Activated CD4-positive, alpha-beta memory T cell treated with anti-CD3 and anti-CD28 coated beads, Interleukin-2, amount 10 ng/mL, durations not matched to agents 7 days and 5 days (primary cell): ENCODE measurements around the gene FARS2. TPM values are rescaled to one million over a fixed set of nuclear protein-coding genes. Genes with fewer than 3 reads are reported as not detected.
"Not testable (repeated sequence)": the region's sequence is repeated elsewhere in the genome, so short reads cannot be mapped to it uniquely, and the experiment has no call there.

Source experiments
- CTCF ChIA-PET: fragments of 350-600 bp; sonication (Branson Sonifier 250); formaldehyde crosslinking; loops from one replicate; lab custom pipeline; 2021; ENCODE audit warnings: antibody characterized with exemption, inconsistent platforms; lab: Charles Lee
- POLR2A ChIA-PET: fragments of 350-600 bp; sonication (Branson Sonifier 250); formaldehyde crosslinking; loops from one replicate; lab custom pipeline; 2021; ENCODE audit warnings: antibody characterized with exemption; lab: Charles Lee
- DNase-seq: peaks from one replicate; pipeline ENCODE4 v3.0.0-alpha.2; 2020
- H3K27ac Mint-ChIP-seq: one replicate; pipeline ENCODE4 v1.8.0; 2021; ENCODE audit warnings: mild to moderate bottlenecking, mixed read lengths
- H3K27me3 Mint-ChIP-seq: one replicate; pipeline ENCODE4 v1.8.0; 2021; ENCODE audit warnings: mixed read lengths
- H3K36me3 Mint-ChIP-seq: one replicate; pipeline ENCODE4 v1.8.0; 2021; ENCODE audit warnings: low read depth, mixed read lengths
- H3K4me1 Mint-ChIP-seq: one replicate; pipeline ENCODE4 v1.8.0; 2021; ENCODE audit warnings: mixed read lengths
- H3K4me3 Mint-ChIP-seq: one replicate; pipeline ENCODE4 v1.8.0; 2021; ENCODE audit warnings: mild to moderate bottlenecking, mixed read lengths
- H3K9me3 Mint-ChIP-seq: one replicate; pipeline ENCODE4 v1.8.0; 2021; ENCODE audit warnings: mixed read lengths
- total RNA-seq, 2 experiments: library from RNA; stranded (reverse); gene quantifications; one replicate each; pipeline ENCODE4 v1.2.3, GENCODE V29; 2021

FARS2 gene
- total RNA-seq, 2 experiments from 2014 or later, result 17.6 to 18.7 TPM

DNA sequence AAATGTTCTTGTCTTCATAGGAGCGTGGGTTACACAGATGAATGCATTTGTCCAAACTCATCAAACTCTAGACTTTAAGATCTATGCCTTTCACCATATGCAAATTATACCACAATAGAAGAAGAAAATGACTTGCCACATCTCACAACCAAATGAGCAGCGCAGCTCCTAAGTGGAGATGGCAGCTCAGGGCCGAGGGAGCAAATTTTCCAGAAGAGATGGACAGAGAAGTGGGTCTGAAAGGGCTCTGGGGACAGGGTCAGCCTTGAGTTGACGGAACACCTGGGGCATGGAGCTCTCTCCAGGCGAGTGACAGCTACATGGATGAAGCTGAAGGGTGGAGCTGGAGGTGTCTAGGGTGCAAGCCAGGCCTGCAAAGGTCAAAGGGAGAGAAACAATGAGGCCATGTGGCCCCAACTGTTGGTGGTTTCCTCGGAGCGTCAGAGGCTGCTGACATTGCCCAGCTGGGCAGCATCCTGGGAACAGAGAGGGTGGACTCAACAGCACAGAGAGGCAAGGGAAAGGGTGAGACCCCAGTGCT lies 517.1 kb downstream of the FARS2 start:
- H3K4me3 Mint-ChIP-seq, result no peak overlapping the region
- no peaks in the 10 kb centered on the region for H3K4me1 Mint-ChIP-seq
- H3K9me3 Mint-ChIP-seq, result no peaks in the 10 kb centered on the region
- CTCF ChIA-PET, result no interaction called here
- POLR2A ChIA-PET, result no interaction called here
- no peak overlapping the region for H3K27ac Mint-ChIP-seq
- DNase-seq, result no peak
- no peaks in the 10 kb centered on the region for H3K27me3 Mint-ChIP-seq
- H3K36me3 Mint-ChIP-seq, result peaks cover 5% of the 10 kb centered on the region

DNA sequence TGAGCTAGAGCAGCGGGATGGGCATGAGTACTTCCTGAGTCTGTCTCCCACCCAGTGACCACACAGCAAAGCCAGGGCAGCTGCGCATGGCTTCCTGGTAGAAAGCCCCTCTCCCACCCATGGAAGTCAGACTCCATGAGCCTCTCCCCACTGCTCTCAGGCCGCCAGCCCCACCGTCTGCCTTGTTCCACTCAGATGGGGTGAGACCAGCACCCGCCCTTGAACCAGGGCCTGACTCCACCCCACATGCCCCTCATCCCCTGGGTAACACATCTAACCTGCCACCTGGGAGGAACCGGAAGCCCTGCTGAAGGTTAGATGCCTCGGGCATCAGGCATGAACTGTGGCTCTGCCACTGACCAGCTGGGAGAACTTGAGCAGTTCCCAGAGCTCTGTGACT lies 517.6 kb downstream of the FARS2 start:
- H3K4me3 Mint-ChIP-seq, result no peak overlapping the region
- no peaks in the 10 kb centered on the region for H3K27me3 Mint-ChIP-seq
- H3K4me1 Mint-ChIP-seq, result no peaks in the 10 kb centered on the region
- POLR2A ChIA-PET, result no interaction called here
- no peak for DNase-seq
- CTCF ChIA-PET, result no interaction called here
- peaks cover 4% of the 10 kb centered on the region for H3K36me3 Mint-ChIP-seq
- no peak overlapping the region for H3K27ac Mint-ChIP-seq
- H3K9me3 Mint-ChIP-seq, result no peaks in the 10 kb centered on the region

DNA sequence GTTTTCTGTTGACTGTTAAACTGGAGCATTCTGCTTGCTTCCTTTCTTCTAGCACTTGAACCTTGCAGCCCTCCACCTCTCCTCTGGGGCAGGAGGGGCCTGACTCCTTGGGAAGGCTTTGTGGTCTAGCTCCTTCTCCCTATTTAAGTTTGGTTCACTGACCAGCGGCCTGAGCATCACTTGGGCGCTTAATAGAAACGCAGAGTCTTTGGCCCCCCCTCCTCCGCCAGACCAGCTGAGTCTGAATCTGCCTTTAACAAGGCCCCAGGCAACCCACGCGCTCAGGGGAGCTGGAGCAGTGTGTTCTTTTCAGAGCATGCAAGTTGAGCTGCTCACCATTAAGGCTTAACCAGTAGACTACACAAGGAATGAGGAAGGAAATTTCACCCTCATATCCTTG lies 519.7 kb downstream of the FARS2 start:
- no peaks in the 10 kb centered on the region for H3K4me1 Mint-ChIP-seq

DNA sequence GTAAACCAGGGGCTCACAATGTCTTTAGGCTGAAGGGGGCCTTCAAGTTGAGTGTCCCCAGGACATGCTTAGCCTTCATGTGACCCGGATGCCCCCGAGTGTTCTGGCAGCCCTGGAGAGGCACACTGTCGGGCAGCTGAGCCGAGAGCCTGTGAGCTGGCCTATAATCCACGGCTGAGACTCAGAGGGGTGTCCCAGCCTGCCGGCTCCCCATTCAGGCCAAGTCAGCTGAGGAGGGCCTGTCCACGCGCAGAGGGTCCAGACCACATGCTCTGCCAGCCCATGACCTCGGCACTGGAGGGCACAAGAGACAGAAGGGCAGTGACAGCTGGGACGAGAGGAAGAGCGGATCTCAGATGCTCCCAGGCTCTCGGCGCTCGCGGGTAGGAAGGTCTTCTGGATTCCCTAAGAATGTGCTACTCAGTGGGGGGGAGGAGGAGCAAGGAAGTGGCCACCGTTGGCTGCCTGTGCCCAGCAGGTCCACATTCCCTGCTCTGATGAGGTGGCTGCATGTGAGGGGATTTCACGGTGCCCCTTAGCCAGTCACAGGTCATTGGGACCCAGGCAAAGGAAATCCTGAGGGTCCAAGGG lies 520.7 kb downstream of the FARS2 start:
- Mint-ChIP-seq H3K27ac (no peak overlapping the region), H3K9me3 (no peaks in the 10 kb centered on the region), H3K4me3 (no peak overlapping the region), H3K27me3 (no peaks in the 10 kb centered on the region), H3K4me1 (no peaks in the 10 kb centered on the region), H3K36me3 (no peaks in the 10 kb centered on the region)
- no peak for DNase-seq
- ChIA-PET POLR2A (no interaction called here), CTCF (no interaction called here)

More for the DNA sequence above, 519.7 kb downstream of the FARS2 start:
- DNase-seq, result no peak
- no peak overlapping the region for H3K4me3 Mint-ChIP-seq
- H3K27ac Mint-ChIP-seq, result no peak overlapping the region
- ChIA-PET CTCF (no interaction called here), POLR2A (no interaction called here)
- no peaks in the 10 kb centered on the region for H3K27me3 Mint-ChIP-seq
- H3K36me3 Mint-ChIP-seq, result no peaks in the 10 kb centered on the region
- H3K9me3 Mint-ChIP-seq, result no peaks in the 10 kb centered on the region

DNA sequence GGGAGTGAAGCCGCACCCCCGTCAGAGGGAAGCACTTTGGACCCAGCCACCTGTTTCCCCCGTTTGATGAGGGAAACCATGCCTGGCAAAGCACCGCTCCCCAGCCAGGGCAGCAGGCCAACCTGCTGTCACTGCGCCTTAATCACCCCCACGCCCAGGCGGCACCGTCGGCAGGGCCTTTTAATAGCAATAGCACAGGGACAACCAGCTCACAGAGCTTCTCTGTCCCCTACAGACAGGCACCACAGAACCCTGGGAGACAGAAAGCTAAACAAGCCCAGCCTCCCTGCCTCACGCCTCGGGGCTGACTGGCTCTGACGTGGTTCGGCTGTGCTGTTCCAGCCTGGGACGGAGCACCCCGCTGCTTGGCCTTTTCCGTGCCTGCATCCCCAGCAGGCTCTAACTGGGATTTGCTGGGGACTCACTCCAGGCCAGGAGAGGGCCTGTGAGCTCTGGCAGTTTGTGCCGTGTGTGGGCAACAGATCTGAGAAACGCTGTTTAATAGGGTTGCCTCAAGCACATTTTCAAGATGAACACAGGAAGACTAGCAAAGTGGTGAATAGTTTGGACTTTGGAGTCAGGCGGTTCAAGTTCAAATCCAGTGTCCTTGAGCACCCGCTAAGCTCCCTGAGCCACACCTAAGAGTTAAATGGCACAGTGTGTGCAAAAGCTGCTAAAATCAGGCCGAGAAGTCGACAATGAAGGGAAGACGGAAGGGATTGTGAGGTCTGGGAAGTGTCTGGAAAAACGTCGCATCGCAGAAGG lies 521.7 kb downstream of the FARS2 start:
- no peak overlapping the region for H3K4me3 Mint-ChIP-seq
- POLR2A ChIA-PET, result no interaction called here
- no peaks in the 10 kb centered on the region for H3K27me3 Mint-ChIP-seq
- no peaks in the 10 kb centered on the region for H3K36me3 Mint-ChIP-seq
- no peaks in the 10 kb centered on the region for H3K9me3 Mint-ChIP-seq
- no peak overlapping the region for H3K27ac Mint-ChIP-seq
- no peaks in the 10 kb centered on the region for H3K4me1 Mint-ChIP-seq
- DNase-seq, result no peak
- CTCF ChIA-PET, result no interaction called here

DNA sequence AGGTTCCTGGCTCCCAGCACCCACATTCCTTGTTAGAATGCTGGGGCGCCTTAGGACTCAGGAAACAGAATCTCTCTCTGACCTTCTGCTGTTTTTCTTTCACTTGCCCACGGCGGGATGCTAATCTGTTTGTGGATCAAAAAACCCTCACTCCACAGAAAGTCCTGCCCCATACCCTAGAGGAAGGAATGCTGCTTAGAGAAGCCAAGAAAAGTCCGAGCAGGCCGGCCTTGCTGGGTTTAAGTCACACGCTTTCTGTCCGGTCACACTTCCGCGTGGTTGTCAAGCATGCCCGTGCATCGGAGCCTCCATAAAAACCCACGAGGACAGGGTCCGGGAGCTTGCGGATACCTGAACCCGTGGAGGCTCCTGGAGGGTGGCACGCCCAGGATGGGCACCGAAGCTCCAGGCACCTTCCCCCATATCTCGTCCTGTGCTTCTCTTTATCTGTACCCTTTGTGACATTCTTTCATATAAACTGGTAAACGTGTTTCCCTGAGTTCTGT lies 522.3 kb downstream of the FARS2 start:
- H3K4me1 Mint-ChIP-seq, result no peaks in the 10 kb centered on the region
- POLR2A ChIA-PET, result no interaction called here

DNA sequence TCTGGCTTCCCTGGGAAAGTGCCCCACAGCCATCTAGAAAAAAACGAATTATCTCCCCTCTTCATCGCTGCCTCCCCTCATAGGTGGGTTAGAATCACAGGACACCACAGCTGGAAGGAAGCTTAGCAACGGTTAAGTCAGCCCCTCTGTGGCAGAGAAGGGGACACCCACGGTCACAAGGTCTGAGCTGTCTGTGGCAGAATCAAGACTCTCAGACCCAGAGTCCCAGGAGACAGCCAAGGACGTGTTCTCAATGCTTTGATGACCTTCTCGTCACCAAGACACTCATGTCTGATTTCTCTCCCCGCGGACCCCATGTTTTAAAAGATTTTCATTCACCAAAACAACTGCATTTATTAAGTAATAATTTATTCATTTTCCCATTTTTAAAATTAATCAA lies 523.9 kb downstream of the FARS2 start:
- Mint-ChIP-seq H3K27me3 (no peaks in the 10 kb centered on the region), H3K36me3 (no peaks in the 10 kb centered on the region), H3K9me3 (no peaks in the 10 kb centered on the region), H3K4me1 (no peaks in the 10 kb centered on the region), H3K27ac (no peak overlapping the region), H3K4me3 (no peak overlapping the region)
- ChIA-PET CTCF (no interaction called here), POLR2A (no interaction called here)
- no peak for DNase-seq

More for the DNA sequence above, 522.3 kb downstream of the FARS2 start:
- no peaks in the 10 kb centered on the region for H3K9me3 Mint-ChIP-seq
- no peak overlapping the region for H3K27ac Mint-ChIP-seq
- CTCF ChIA-PET, result interaction anchor here (0.6 kb wide), 1 partner anchor 527 kb away, joined by 3 read pairs; no protein-coding TSS in a partner anchor
- no peak for DNase-seq
- H3K27me3 Mint-ChIP-seq, result no peaks in the 10 kb centered on the region
- no peaks in the 10 kb centered on the region for H3K36me3 Mint-ChIP-seq
- no peak overlapping the region for H3K4me3 Mint-ChIP-seq

DNA sequence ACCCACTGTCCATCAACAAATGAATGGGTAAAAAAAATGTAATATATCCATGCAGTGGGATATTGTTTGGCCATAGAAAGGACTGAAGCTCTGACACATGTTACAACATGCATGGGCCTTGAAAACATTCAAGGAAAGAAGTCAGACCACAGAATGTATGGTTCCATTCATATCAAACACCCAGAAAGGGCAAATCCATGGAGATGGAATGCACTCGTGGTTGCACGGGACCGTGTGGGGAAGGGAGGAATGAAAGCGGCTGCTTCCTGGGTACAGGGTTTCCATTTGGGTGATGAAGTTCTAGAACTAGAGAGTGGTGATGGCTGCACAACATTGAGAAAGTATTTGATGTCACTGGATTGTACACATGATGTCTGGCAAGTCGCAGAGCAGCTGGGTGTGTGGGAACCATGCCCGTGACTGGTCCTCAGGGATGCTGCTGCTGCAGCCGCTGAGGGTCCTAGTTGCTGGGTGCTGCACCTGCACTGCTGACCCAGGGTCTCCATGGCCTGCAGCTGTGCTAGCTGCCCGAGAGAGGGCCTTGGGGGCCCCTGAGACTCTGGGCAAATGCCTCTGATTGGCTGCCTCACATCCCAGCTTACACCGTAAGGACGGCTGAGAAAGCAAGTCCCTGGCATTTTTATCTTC lies 525.1 kb downstream of the FARS2 start:
- no peak overlapping the region for H3K27ac Mint-ChIP-seq
- no peaks in the 10 kb centered on the region for H3K36me3 Mint-ChIP-seq
- CTCF ChIA-PET, result no interaction called here
- no peaks in the 10 kb centered on the region for H3K4me1 Mint-ChIP-seq
- DNase-seq, result no peak
- no peak overlapping the region for H3K4me3 Mint-ChIP-seq
- POLR2A ChIA-PET, result no interaction called here
- H3K9me3 Mint-ChIP-seq, result no peaks in the 10 kb centered on the region
- no peaks in the 10 kb centered on the region for H3K27me3 Mint-ChIP-seq

DNA sequence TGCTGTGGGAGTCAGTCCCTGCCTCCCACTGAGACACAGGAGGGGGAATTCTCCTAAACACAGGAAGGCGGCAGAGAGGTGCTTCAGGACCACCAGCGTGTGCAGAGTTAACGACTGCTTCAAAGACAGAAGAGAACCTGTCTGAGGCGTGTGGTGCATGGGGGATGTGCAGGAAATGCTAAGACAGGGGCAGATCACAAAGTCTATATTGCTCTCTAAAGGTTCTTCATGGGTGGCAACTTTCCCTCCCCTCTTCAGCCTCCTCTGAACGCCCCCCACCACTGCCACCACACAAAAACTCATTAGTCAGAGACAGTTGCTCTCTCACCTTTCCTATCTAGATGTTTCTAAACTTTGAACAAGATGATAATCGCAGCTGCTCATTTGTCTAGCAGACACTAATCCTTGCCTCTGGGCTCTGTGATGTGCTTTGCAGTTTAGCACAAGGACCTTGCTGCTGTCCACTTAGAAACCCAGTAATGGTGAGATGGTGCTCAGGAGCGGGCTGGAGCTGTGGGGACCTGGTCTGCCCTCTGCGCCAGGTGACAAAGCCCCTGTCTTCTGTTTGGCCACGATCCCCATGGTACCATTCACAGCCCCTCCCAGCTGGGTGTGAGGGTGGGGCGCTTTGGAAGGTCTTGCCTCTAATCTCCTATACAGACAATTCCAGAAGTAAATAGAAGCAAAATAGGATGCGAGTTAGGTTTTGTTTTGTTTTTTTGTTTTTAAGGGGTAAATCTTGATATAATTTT lies 525.8 kb downstream of the FARS2 start:
- DNase-seq, result no peak
- Mint-ChIP-seq H3K9me3 (peaks cover under 1% of the 10 kb centered on the region), H3K4me3 (no peak overlapping the region), H3K36me3 (no peaks in the 10 kb centered on the region), H3K4me1 (no peaks in the 10 kb centered on the region), H3K27ac (no peak overlapping the region), H3K27me3 (no peaks in the 10 kb centered on the region)
- ChIA-PET POLR2A (no interaction called here), CTCF (no interaction called here)

DNA sequence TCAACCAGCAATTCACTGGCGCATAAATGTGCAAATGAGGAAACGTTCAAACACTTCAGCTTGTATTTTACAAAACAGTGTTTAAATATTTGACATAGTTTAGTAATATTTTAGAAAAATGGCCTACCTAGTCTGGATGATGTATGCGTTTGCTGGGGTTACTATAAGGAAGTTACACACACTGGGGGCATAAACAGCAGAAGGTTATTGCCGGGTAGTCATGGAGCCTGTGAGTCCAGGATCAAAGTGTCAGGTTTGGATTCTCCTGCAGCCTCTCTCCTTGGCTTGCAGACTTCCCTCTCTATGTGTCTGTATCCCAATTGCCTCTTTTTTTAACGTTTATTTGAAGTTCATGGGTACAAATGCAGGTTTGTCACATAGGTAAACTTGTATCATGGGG lies 528.1 kb downstream of the FARS2 start:
- DNase-seq, H3K4me1 Mint-ChIP-seq, H3K4me3 Mint-ChIP-seq, H3K27me3 Mint-ChIP-seq, CTCF ChIA-PET, H3K27ac Mint-ChIP-seq, H3K9me3 Mint-ChIP-seq, H3K36me3 Mint-ChIP-seq, POLR2A ChIA-PET: not testable (repeated sequence)

DNA sequence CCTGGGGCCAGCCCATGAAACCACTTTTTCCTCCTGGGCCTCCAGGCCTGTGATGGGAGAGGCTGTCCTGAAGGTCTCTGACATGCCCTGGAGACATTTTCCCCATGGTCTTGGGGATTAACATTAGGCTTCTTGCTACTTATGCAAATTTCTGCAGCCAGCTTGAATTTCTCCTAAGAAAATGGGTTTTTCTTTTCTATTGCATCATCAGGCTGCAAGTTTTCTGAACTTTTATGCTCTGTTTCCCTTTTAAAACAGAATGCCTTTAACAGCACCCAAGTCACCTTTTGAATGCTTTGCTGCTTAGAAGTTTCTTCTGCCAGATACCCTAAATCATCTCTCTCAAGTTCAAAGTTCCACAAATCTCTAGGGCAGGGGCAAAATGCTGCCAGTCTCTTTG lies 535.2 kb downstream of the FARS2 start:
- H3K36me3 Mint-ChIP-seq, H3K9me3 Mint-ChIP-seq, POLR2A ChIA-PET, H3K27ac Mint-ChIP-seq, H3K27me3 Mint-ChIP-seq, H3K4me3 Mint-ChIP-seq, DNase-seq, H3K4me1 Mint-ChIP-seq, CTCF ChIA-PET: not testable (repeated sequence)

DNA sequence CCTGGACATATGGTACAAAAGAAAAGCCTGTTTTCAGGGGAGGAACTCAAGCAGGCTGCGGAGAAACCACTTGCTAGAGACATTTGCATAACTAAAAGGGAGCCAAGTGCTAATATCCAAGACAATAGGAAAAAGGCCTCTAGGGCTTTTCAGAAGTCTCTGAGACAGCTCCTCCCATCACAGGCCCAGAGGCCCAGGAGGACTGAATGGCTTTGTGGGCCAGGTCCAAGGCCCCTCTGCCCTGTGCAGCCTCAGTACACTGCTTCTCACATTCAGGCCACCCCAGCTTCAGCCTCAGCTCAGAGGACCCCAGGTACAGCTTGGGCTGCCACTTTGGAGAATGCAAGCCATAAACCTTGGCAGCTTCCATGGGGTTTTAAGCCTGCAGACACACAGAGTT lies 545.1 kb downstream of the FARS2 start:
- H3K4me1 Mint-ChIP-seq, H3K4me3 Mint-ChIP-seq, CTCF ChIA-PET, H3K27ac Mint-ChIP-seq, POLR2A ChIA-PET, DNase-seq, H3K36me3 Mint-ChIP-seq: not testable (repeated sequence)
- peaks cover 13% of the 10 kb centered on the region for H3K9me3 Mint-ChIP-seq
- peaks cover 12% of the 10 kb centered on the region for H3K27me3 Mint-ChIP-seq

DNA sequence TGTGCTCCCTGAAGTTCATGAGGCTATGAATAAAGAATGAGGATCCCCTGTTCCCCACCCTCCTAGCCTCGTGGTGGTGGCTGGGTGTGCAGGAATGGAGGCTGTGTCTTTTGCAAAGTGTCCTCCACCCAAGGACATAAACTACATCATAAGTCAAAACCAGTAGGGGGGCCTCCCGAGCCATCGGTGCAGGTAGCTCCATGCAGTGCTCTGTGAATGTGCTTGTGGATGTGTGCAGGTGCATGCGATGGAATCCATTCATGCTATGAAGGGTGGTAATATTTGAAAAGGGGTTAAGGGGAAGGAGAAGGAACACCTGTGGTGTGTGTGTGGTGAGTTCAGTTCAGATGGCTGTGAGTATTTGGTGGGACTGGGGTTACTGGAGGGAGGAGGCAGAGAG lies 548.1 kb downstream of the FARS2 start:
- ChIA-PET CTCF (no interaction called here), POLR2A (no interaction called here)
- peaks cover 13% of the 10 kb centered on the region for H3K9me3 Mint-ChIP-seq
- H3K36me3 Mint-ChIP-seq, result peaks cover 6% of the 10 kb centered on the region
- H3K27ac Mint-ChIP-seq, result no peak overlapping the region
- peaks cover 12% of the 10 kb centered on the region for H3K4me1 Mint-ChIP-seq
- H3K4me3 Mint-ChIP-seq, result no peak overlapping the region
- no peak for DNase-seq
- peaks cover 12% of the 10 kb centered on the region for H3K27me3 Mint-ChIP-seq
